H1 (cell line): ENCODE data around the gene C1QTNF7. TPM values are rescaled to one million over a fixed set of nuclear protein-coding genes. Genes with fewer than 3 reads are reported as not detected.

Experiments used
- CTCF ChIA-PET: fragments of 300-600 bp; sonication (Branson Sonifier 250); formaldehyde crosslinking; loops from one replicate; lab custom pipeline; 2021; ENCODE audit not compliant: partially characterized antibody; lab: Charles Lee
- POLR2A ChIA-PET: fragments of 300-600 bp; sonication (Branson Sonifier 250); formaldehyde crosslinking; loops from one replicate; lab custom pipeline; 2021; ENCODE audit warnings: inconsistent platforms; ENCODE audit not compliant: partially characterized antibody; lab: Charles Lee
- DNase-seq, 2 experiments: peaks; one replicate each; pipeline versions ENCODE4 v3.0.0 to v3.0.0-alpha.2; 2010 to 2022; ENCODE audit warnings: low spot score in 2 of 2, low read depth in 1 of 2, mixed read lengths in 1 of 2
- FAIRE-seq: peaks from 2 replicates; lab custom pipeline; 2011; peaks lifted over from hg19 to GRCh38; lab: Jason Lieb, UNC
- H2AFZ ChIP-seq: 2 replicates; pipeline ENCODE4 v1.8.1; 2012; ENCODE audit warnings: low read length, inconsistent platforms
- H2AK5ac ChIP-seq: 2 replicates; pipeline ENCODE4 v1.6.1; 2013; ENCODE audit warnings: low read depth, low read length
- H2BK120ac ChIP-seq: replicated peaks from 2 replicates; pipeline ENCODE3; 2013; ENCODE audit warnings: low read depth, low read length, inconsistent platforms
- H2BK12ac ChIP-seq: 2 replicates; pipeline ENCODE4 v1.6.1; 2013; ENCODE audit warnings: low read depth, low read length
- H2BK15ac ChIP-seq: 2 replicates; pipeline ENCODE4 v1.6.1; 2013; ENCODE audit warnings: low read length
- H2BK20ac ChIP-seq: 2 replicates; pipeline ENCODE4 v1.6.1; 2013; ENCODE audit warnings: low read length
- H2BK5ac ChIP-seq: 2 replicates; pipeline ENCODE4 v1.6.1; 2013; ENCODE audit warnings: low read depth, low read length
- H3K14ac ChIP-seq: 2 replicates; pipeline ENCODE4 v1.6.1; 2013; ENCODE audit warnings: inconsistent platforms; ENCODE audit not compliant: insufficient read length
- H3K18ac ChIP-seq: 2 replicates; pipeline ENCODE4 v1.6.1; 2013; ENCODE audit warnings: low read length; ENCODE audit errors: extremely low read depth
- H3K23ac ChIP-seq: 2 replicates; pipeline ENCODE4 v1.6.1; 2013; ENCODE audit warnings: inconsistent platforms; ENCODE audit not compliant: insufficient read length
- H3K23me2 ChIP-seq: 2 replicates; pipeline ENCODE4 v1.6.1; 2013; ENCODE audit warnings: low read depth, low read length
- H3K27ac ChIP-seq: 2 replicates; pipeline ENCODE4 v1.6.1; 2011; ENCODE audit warnings: low read depth, low read length, inconsistent platforms
- H3K27me3 ChIP-seq, 4 experiments: replicated peaks in 1 of 4; 1 replicate in 1 of 4; 2 replicates in 3 of 4; pipeline versions ENCODE4 v1.6.1 to v1.8.1; 2011 to 2013; ENCODE audit warnings: low read length in 3 of 4, mild to moderate bottlenecking in 3 of 4, inconsistent platforms in 2 of 4, mixed read lengths in 2 of 4, moderate library complexity in 1 of 4; ENCODE audit not compliant: control insufficient read depth in 3 of 4, insufficient read depth in 3 of 4; ENCODE audit errors: extremely low read depth in 1 of 4
- H3K36me3 ChIP-seq, 4 experiments: 2 replicates each; pipeline versions ENCODE4 v1.6.1 to v1.8.1; 2011 to 2013; ENCODE audit warnings: mild to moderate bottlenecking in 4 of 4, low read length in 3 of 4, moderate library complexity in 2 of 4, control low read depth in 1 of 4, inconsistent platforms in 1 of 4; ENCODE audit not compliant: insufficient read depth in 4 of 4, control insufficient read depth in 2 of 4
- H3K4ac ChIP-seq: replicated peaks from 2 replicates; pipeline ENCODE3; 2013; ENCODE audit warnings: low read length, low read depth, mixed read lengths, inconsistent platforms; ENCODE audit not compliant: insufficient read length
- H3K4me1 ChIP-seq, 4 experiments: replicated peaks in 1 of 4; 1 replicate in 1 of 4; 2 replicates in 3 of 4; pipeline versions ENCODE4 v1.6.1 to v1.8.1; 2011 to 2013; ENCODE audit warnings: low read length in 3 of 4, inconsistent platforms in 2 of 4, mixed read lengths in 1 of 4; ENCODE audit not compliant: insufficient read depth in 4 of 4, control insufficient read depth in 3 of 4
- H3K4me2 ChIP-seq, 2 experiments: 2 replicates each; pipeline versions ENCODE4 v1.6.1 to v1.8.1; 2011 to 2013; ENCODE audit warnings: low read depth in 2 of 2, low read length in 2 of 2, control low read depth in 1 of 2, inconsistent platforms in 1 of 2, mild to moderate bottlenecking in 1 of 2; ENCODE audit not compliant: insufficient read depth in 1 of 2
- H3K4me3 ChIP-seq, 4 experiments: fragments of 200-600, 300-600 bp in 1 of 4; sonication (generic), shearing (Covaris generic), sonication (Bioruptor Twin) in 1 of 4; 2 replicates each; pipeline versions ENCODE4 v1.5.1 to v1.8.1; 2011 to 2016; ENCODE audit warnings: low read length in 4 of 4, low read depth in 3 of 4, control low read depth in 2 of 4, inconsistent platforms in 2 of 4, mild to moderate bottlenecking in 2 of 4, mixed read lengths in 1 of 4, moderate library complexity in 1 of 4; ENCODE audit not compliant: insufficient read depth in 2 of 4; ENCODE audit errors: extremely low read depth in 1 of 4
- H3K56ac ChIP-seq: replicated peaks from 2 replicates; pipeline ENCODE3; 2013; ENCODE audit warnings: low read depth, mild to moderate bottlenecking, mixed read lengths, low read length, inconsistent platforms; ENCODE audit not compliant: insufficient read length
- H3K79me1 ChIP-seq: 2 replicates; pipeline ENCODE4 v1.6.1; 2013; ENCODE audit warnings: low read depth, low read length, control low read depth
- H3K79me2 ChIP-seq, 2 experiments: 2 replicates each; pipeline versions ENCODE4 v1.6.1 to v1.8.1; 2012 to 2013; ENCODE audit warnings: low read length in 2 of 2, mild to moderate bottlenecking in 2 of 2, inconsistent platforms in 1 of 2; ENCODE audit not compliant: insufficient read depth in 2 of 2, control insufficient read depth in 1 of 2
- H3K9ac ChIP-seq, 4 experiments: replicated peaks in 1 of 4; 1 replicate in 1 of 4; 2 replicates in 3 of 4; pipeline versions ENCODE4 v1.6.1 to v1.8.1; 2011 to 2013; ENCODE audit warnings: low read depth in 3 of 4, low read length in 3 of 4, control low read depth in 2 of 4, mild to moderate bottlenecking in 2 of 4, moderate library complexity in 2 of 4, inconsistent platforms in 1 of 4; ENCODE audit errors: extremely low read depth in 1 of 4
- H3K9me3 ChIP-seq, 2 experiments: 2 replicates each; pipeline versions ENCODE4 v1.6.1 to v1.8.1; 2012 to 2013; ENCODE audit warnings: mild to moderate bottlenecking in 2 of 2, moderate library complexity in 2 of 2, control low read depth in 1 of 2, inconsistent platforms in 1 of 2, low read depth in 1 of 2, low read length in 1 of 2, mixed read lengths in 1 of 2; ENCODE audit not compliant: insufficient read depth in 2 of 2
- H4K20me1 ChIP-seq, 2 experiments: replicated peaks in 1 of 2; 2 replicates each; pipeline versions ENCODE3 to v1.8.1; 2011 to 2013; ENCODE audit warnings: inconsistent platforms in 2 of 2, low read length in 2 of 2, mild to moderate bottlenecking in 1 of 2; ENCODE audit not compliant: insufficient read depth in 2 of 2, control insufficient read depth in 1 of 2
- H4K5ac ChIP-seq: 2 replicates; pipeline ENCODE4 v1.6.1; 2013; ENCODE audit warnings: low read length, low read depth, mixed read lengths, inconsistent platforms; ENCODE audit not compliant: insufficient read length
- H4K8ac ChIP-seq: 2 replicates; pipeline ENCODE4 v1.8.0; 2013; ENCODE audit warnings: mild to moderate bottlenecking, moderate library complexity, low read length, inconsistent platforms; ENCODE audit not compliant: insufficient read depth; ENCODE audit errors: extremely low read depth
- H4K91ac ChIP-seq: replicated peaks from 2 replicates; pipeline ENCODE3; 2013; ENCODE audit warnings: low read length, mixed read lengths, inconsistent platforms; ENCODE audit not compliant: insufficient read length
- BRCA1 ChIP-seq: IDR thresholded peaks from 2 replicates; pipeline ENCODE4 v1.6.1; 2012; ENCODE audit warnings: low read depth, low read length, improper control_type of control experiment
- FOSL1 ChIP-seq: IDR thresholded peaks from 2 replicates; pipeline ENCODE4 v1.6.1; 2011; ENCODE audit warnings: mild to moderate bottlenecking, low read depth, low read length, moderate library complexity; ENCODE audit not compliant: insufficient read depth
- GTF2F1 ChIP-seq: IDR thresholded peaks from 2 replicates; pipeline ENCODE4 v1.6.1; 2012; ENCODE audit warnings: low read depth, low read length, improper control_type of control experiment, borderline replicate concordance
- JUN ChIP-seq: IDR thresholded peaks from 2 replicates; pipeline ENCODE4 v1.6.1; 2011; ENCODE audit warnings: low read depth, mild to moderate bottlenecking, improper control_type of control experiment, low read length
- KDM1A ChIP-seq: fragments of 200-600, 300-600 bp; sonication (generic); IDR thresholded peaks from 2 replicates; pipeline ENCODE4 v1.7.1; 2016; ENCODE audit warnings: mild to moderate bottlenecking, low read length, borderline replicate concordance
- KDM5A ChIP-seq: fragments of 200-600 bp; IDR thresholded peaks from 2 replicates; pipeline ENCODE4 v1.7.1; 2012; ENCODE audit warnings: mild to moderate bottlenecking, low read length, inconsistent platforms, mixed read lengths
- POLR2AphosphoS5 ChIP-seq: IDR thresholded peaks from 2 replicates; pipeline ENCODE4 v1.6.1; 2011; ENCODE audit warnings: low read depth, low read length
- RFX5 ChIP-seq: IDR thresholded peaks from 2 replicates; pipeline ENCODE4 v1.6.1; 2011; ENCODE audit warnings: low read depth, low read length, improper control_type of control experiment, borderline replicate concordance
- SAP30 ChIP-seq: fragments of 300-600 bp; sonication (generic); IDR thresholded peaks from 2 replicates; pipeline ENCODE4 v1.7.1; 2012; ENCODE audit warnings: low read length, moderate library complexity, mild to moderate bottlenecking, inconsistent platforms; ENCODE audit not compliant: insufficient read depth, insufficient replicate concordance
- SIN3A ChIP-seq, 2 experiments: IDR thresholded peaks in 1 of 2; conservative IDR thresholded peaks in 1 of 2; 2 replicates each; pipeline ENCODE4 v1.6.1; 2011 to 2012; ENCODE audit warnings: low read length in 2 of 2, improper control_type of control experiment in 1 of 2, low read depth in 1 of 2, mild to moderate bottlenecking in 1 of 2
- TAF1 ChIP-seq: IDR thresholded peaks from 2 replicates; pipeline ENCODE4 v1.6.1; 2011; ENCODE audit warnings: mild to moderate bottlenecking, low read depth, low read length
- ZNF274 ChIP-seq: IDR thresholded peaks from 2 replicates; pipeline ENCODE4 v1.7.0; 2012; ENCODE audit warnings: low read length, borderline replicate concordance; ENCODE audit errors: extremely low read depth
- WGBS, 2 experiments: shearing (Covaris generic) in 1 of 2; methylation state at CpG; one replicate each; pipeline versions ENCODE4 v1.1.6 to v1.1.7; 2013 to 2015; ENCODE audit warnings: low lambda C conversion rate in 2 of 2, mixed read lengths in 2 of 2, inconsistent platforms in 1 of 2, low coverage in 1 of 2, missing lambda C conversion rate in 1 of 2; ENCODE audit not compliant: insufficient replicate concordance in 2 of 2, insufficient coverage in 1 of 2, insufficient read length in 1 of 2; ENCODE audit errors: extremely low coverage in 1 of 2, missing lambda C conversion rate in 1 of 2; 5-methylcytosine and 5-hydroxymethylcytosine counted together
- polyA plus RNA-seq, 7 experiments: library from polyadenylated mRNA; depleted of rRNA in 3 of 7; stranded (reverse) in 5 of 7; unstranded in 2 of 7; fragments of >200 nt in 5 of 7; fragments of 200-250 nt in 2 of 7; gene quantifications; 1 replicate in 5 of 7; 2 replicates in 1 of 7; 4 replicates in 1 of 7; pipeline versions ENCODE4 v1.2.1 to v1.2.3, GENCODE V29; 2011 to 2013; ENCODE audit warnings: missing spikeins in 2 of 7, mixed read lengths in 2 of 7
- total RNA-seq: library from RNA; stranded (reverse); fragmentation: NEBNext Ultra II Directional; extraction: Animal tissue kit (Norgen Biotek cat#: 25700); gene quantifications from 2 replicates; pipeline ENCODE4 v1.2.1, GENCODE V29; 2021
- TF ChIP-seq, protein P1 (sequence below): IDR thresholded peaks from 2 replicates; pipeline ENCODE4 v1.6.1; 2011; ENCODE audit warnings: low read length, improper control_type of control experiment

The C1QTNF7 gene
- total and polyA plus RNA-seq, 2 of the 8 experiments (the other 6 are each of a cell fraction or from before 2014, with no cell fraction given), result not detected

DNA sequence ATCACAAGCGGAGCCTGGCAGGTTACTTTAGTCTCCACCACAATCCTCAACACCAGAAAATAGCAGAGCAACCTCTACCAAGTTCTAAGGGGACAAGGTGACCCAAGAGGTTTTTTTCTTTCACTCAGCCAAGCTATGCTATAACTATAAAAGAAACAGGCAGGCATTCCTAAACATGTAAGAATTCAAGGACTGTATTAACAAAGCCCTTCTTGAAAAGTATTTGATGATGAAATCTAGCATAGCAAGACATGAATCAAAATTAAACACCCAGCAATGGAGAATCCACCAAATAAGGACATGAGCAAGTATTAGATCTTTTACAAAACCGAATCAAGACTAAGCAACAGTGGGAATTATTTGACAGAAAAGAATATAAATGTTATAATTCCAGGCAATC lies 25.7 kb upstream of the C1QTNF7 start:
- no peak overlapping the region for H2AFZ ChIP-seq
- H4K8ac ChIP-seq, result no peak overlapping the region
- ChIA-PET CTCF (interaction anchor here (1.4 kb wide), 1 partner anchor 20 kb away, joined by 4 read pairs; no protein-coding TSS in a partner anchor), POLR2A (no interaction called here)
- H3K9ac ChIP-seq, result no peak overlapping the region
- no peaks in the 10 kb centered on the region for H3K79me2 ChIP-seq
- H2BK20ac ChIP-seq, result no peak overlapping the region
- H2BK5ac ChIP-seq, result no peak overlapping the region
- no peak overlapping the region for H2BK120ac ChIP-seq
- no peaks in the 10 kb centered on the region for H3K27me3 ChIP-seq
- H2BK12ac ChIP-seq, result no peak overlapping the region
- no peaks in the 10 kb centered on the region for H3K23me2 ChIP-seq
- H4K20me1 ChIP-seq, result no peaks in the 10 kb centered on the region
- no peak overlapping the region for H3K18ac ChIP-seq
- H3K23ac ChIP-seq, result no peak overlapping the region
- FAIRE-seq (no peak), DNase-seq (no peak)
- no peak overlapping the region for H3K4me3 ChIP-seq
- H4K91ac ChIP-seq, result no peak overlapping the region
- WGBS, 2 experiments, result 84% methylated on average over 2 of the region's 2 CpGs; no CpG with 5 or more reads in 1 of the 2 experiments
- no peak overlapping the region for H3K27ac ChIP-seq
- no peaks in the 10 kb centered on the region for H3K36me3 ChIP-seq
- H3K79me1 ChIP-seq, result no peaks in the 10 kb centered on the region
- H3K9me3 ChIP-seq, result no peaks in the 10 kb centered on the region
- peaks cover 0 to 3% (median 1%) of the 10 kb centered on the region in 4 experiments; a peak in 2 of 7 replicates for H3K4me1 ChIP-seq
- H4K5ac ChIP-seq, result no peak overlapping the region
- no peak overlapping the region for H2BK15ac ChIP-seq
- no peak overlapping the region for H3K14ac ChIP-seq
- no peak overlapping the region for H3K4me2 ChIP-seq
- H2AK5ac ChIP-seq, result no peak overlapping the region
- no peak overlapping the region for H3K56ac ChIP-seq
- no peak overlapping the region for H3K4ac ChIP-seq
- TF ChIP-seq, protein P1, sequence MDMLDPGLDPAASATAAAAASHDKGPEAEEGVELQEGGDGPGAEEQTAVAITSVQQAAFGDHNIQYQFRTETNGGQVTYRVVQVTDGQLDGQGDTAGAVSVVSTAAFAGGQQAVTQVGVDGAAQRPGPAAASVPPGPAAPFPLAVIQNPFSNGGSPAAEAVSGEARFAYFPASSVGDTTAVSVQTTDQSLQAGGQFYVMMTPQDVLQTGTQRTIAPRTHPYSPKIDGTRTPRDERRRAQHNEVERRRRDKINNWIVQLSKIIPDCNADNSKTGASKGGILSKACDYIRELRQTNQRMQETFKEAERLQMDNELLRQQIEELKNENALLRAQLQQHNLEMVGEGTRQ, result no peak
- TF ChIP-seq RFX5 (no peak), SIN3A (conservative IDR thresholded peaks at IDR 0.05 in 1 of 2, IDR thresholded peaks at IDR 0.05 in 1 of 2; ENCODE audit: low read depth in 1 of 2, low read length in 2 of 2) (no peak), GTF2F1 (no peak), KDM5A (no peak), TAF1 (no peak), SAP30 (no peak), BRCA1 (no peak), ZNF274 (no peak), KDM1A (no peak), FOSL1 (no peak), POLR2AphosphoS5 (no peak), JUN (no peak)
